ENCODE results near the gene ST6GALNAC2.

DNA sequence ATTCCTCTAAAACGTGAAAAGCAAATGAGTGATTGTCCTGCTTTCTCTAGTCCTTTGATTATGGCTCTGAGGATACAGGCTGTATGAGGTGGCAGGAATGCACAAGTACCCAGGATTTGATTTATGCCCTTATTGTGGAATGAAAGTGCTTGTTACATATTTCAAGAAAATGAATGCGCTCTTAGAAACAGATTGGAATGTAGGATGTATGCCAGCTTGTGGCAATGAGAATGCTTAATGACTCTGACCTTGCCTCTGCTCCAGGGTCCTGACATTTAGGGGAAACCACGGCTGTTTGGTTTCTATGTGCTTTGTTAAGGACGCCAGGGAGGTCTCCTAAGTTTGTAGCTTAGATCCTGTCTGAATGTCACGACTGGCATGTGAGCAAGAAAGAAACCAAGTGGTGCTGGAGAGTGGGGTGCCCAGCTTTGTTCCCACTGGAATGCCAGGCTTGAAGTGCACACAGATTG is 23.8 kb downstream of the ST6GALNAC2 start:
- TF ChIP-seq, protein P1, sequence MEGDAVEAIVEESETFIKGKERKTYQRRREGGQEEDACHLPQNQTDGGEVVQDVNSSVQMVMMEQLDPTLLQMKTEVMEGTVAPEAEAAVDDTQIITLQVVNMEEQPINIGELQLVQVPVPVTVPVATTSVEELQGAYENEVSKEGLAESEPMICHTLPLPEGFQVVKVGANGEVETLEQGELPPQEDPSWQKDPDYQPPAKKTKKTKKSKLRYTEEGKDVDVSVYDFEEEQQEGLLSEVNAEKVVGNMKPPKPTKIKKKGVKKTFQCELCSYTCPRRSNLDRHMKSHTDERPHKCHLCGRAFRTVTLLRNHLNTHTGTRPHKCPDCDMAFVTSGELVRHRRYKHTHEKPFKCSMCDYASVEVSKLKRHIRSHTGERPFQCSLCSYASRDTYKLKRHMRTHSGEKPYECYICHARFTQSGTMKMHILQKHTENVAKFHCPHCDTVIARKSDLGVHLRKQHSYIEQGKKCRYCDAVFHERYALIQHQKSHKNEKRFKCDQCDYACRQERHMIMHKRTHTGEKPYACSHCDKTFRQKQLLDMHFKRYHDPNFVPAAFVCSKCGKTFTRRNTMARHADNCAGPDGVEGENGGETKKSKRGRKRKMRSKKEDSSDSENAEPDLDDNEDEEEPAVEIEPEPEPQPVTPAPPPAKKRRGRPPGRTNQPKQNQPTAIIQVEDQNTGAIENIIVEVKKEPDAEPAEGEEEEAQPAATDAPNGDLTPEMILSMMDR (IDR thresholded peaks at IDR 0.05), result no peak
- TF ChIP-seq TCF7L2 (IDR thresholded peaks at IDR 0.05; ENCODE audit: low read depth, low read length), result no peak

All from Panc1 (cell line).